Dermis blood vessel endothelial cell (primary cell): ENCODE measurements around the gene CBARP. TPM values are rescaled to one million over a fixed set of nuclear protein-coding genes. Genes with fewer than 3 reads are reported as not detected.
A peak's percentile ranks its signal among the peaks of the same experiment; 100 is the strongest.

Source experiments
- DNase-seq: peaks from one replicate; pipeline ENCODE4 v3.0.0; 2010
- total RNA-seq: library from RNA; depleted of rRNA; stranded (reverse); fragments of >200 nt; gene quantifications from 2 replicates; pipeline ENCODE4 v1.2.3, GENCODE V29; 2014

Gene CBARP
- total RNA-seq, 1 donor from 2014 or later = 2.7 TPM

DNA sequence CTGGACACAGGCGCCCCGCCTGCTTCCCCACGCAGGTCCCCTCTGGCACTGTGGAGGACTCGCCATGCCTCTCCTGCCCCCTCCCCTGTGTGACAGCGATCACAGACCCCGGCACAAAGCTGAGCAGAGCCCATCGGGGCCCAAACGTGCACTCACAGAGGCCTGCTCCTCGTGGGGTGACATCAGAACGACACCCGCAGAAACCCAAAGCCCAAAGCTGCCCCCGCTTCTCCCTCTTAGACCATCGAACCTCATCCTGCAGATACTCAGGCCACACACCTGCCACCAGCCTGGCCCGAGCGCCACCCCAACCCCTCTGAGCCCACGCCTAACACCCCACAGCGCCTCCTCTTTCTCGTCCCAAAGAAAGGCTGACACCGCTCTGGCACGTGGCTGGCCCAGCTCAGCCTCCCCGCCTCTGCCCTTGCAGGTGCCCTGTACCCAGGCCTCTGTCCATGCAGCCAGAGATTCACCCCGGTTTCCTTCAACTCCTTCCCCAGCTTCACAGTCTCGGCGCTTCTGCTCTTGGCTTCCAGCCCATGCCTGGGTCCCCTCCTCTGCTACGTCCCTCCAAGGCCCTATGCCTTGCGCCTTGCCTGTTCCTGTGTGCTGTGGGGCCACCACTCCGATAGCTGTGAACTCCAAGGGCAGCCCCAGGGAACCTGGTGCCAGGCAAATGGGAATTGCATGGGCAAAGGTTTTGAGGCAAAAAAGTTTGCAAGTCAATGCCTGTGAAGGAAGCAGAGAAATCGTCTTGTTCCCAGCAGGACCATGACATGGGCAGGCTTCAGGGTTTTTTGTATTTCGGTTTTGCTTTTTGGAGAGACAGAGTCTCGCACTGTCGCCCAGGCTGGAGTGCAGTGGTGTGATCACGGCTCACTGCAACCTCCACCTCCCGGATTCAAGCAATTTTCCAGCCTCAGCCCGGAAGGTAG, 831 bp upstream of the CBARP start:
- no peak for DNase-seq

DNA sequence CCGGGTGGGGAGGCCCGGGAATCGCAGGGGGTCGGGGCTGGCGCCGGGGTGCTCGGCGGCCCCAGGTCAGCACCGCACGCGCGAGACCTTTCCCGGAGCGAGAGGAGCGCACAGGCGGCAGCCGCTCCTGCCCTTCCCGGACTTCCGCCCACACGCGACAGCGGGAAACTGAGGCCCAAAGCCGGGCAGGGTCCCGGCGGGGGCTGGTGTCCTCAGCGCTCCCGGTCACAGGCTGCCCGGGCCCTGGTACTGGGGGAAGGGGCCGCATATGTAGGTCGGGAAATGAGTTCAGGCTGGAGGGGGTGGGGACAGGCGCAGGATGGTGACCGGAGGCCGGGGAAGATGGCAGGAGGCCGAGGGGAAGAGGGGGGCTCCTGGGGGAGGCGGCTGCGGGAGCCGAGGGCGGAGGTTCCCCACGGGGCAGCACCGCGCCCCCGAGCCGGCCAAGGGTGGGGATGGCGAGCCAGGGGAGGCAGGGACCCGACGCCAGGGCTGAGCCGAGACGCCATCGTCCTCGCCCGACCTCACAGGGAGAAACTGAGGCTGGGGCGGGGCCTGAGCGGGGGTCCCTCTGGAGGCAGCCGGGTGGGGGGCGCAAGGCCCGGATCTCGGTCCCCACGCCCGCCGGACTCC, 662 bp downstream of the CBARP start:
- peak; percentile 45 for DNase-seq

DNA sequence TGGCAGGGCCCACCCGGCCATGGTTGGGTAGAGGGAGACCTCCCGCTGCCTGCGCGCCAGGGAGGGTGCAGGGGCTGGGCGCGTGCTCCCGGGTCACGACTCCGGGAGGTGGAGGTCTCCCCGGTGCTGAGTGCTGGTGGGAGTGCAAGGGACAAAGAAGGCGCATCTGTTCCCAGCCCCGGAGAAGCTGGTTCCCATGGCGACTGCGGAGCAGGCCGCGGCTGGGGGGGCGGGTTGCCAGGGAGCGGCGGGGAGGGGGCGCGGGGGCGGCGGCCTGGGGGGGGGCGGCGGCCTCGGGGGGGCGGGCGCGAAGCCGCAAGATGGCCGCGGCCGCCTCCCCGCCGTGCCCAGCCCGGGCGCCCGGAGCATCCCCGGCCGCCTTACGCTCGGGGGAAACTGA, 1.2 kb downstream of the CBARP start:
- DNase-seq = no peak

DNA sequence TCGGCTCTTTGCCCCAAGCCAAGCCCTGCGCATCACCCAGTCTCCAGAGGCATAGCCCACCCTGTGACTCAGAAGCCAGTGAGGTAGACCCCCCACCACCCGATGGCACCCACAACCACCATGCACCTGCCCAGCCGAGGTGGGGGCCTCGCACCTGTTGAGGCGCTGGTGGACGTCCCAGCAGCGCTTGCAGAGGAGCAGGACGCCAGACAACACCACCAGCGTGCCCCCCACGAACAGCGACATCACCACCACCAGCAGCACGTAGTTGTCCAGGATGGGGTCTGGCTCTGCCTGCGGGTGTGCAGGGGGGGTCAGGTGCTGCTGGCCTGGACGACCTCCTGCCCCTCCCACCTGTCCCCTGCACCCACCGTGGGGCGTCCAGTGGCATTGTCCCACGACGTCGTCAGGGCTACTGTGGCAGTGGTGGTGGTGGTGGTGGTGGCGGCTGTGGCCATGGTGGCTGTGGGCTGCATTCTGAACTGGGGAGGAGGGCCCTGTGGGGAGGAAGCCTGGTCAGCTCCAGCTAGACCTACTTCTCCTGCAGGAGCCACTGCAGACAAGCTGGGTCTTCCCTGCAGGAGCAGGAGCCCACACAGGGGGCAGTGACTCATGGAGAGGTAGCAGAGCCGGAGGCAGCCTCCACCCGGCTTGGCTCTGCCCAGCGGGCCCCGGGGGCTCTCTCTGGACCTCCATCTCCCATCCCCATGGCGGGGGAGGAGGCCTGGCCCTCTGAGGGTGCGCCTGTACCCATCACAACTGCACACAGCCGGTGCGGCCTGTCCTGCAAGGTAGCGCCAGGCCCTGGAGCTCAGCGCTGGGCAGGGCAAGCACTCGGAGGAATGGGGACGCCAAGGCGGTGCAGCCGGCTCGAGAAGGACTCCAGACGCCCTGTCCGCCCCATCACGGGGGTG, 1.9 kb downstream of the CBARP start:
- no peak for DNase-seq

DNA sequence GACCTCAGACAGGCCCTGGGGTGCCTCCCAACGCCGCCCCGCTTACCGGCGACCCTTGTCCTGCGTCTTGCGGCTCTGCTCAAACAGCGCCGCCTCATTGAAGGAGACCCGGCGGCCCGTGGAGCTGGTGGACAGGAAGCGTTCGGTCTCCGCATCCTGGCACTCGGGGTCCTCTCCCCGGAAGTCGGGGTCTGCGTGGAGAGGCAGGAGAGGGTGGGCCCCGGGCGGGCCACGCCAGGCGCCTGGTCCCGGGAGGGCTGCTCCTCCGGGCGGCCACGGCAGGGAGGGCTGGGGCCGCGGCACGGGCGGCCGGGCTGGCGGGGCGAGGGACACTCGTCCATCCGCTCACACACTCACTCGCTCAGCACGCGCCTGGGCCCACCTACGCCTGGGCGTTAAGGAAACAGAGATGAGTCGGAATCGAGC, 2.8 kb downstream of the CBARP start:
- DNase-seq = no peak

DNA sequence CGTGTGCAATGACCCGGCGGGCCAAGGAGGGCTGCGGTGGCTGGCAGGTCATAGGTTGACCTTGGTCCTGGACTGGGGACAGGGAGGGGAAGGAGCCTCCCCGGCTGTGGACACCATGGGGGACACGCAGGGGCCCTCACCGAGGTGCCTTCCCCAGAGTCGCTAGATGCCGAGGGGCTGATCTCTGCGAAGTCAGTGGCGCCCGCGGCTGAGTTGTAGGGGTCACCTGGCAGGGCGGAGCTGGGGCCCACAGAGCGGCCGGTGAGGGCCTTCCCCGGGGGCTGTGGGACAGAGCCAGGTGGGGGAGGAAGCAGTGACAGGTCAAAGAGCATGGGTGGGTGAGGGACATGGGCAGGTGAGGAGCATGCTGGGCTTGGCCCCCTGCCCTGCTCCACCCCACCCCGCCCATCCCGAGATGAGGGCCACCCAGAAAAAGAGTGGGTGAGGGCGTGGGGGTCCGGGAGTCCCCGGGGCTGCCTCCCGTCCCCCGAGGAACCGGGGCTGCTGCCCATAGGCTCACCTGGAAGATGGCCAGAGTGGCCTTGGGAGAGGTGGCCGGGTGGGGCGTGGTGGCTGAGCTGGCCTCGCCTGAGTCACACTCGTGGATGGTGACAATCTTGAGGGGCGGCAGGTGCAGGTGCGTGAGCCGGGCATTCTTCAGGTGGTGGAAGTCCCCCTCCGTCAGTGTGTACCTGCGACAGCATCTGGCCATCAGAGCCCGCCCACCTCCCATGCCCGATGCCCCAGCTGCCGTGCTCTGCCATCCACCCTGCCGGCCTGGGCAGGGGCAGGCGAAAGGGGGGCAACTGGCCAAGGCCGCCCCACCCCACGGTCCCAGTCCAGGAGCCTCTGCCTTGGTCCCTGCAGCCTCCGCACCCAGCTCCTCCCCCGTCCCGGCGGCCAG, 3.5 kb downstream of the CBARP start:
- DNase-seq = no peak

DNA sequence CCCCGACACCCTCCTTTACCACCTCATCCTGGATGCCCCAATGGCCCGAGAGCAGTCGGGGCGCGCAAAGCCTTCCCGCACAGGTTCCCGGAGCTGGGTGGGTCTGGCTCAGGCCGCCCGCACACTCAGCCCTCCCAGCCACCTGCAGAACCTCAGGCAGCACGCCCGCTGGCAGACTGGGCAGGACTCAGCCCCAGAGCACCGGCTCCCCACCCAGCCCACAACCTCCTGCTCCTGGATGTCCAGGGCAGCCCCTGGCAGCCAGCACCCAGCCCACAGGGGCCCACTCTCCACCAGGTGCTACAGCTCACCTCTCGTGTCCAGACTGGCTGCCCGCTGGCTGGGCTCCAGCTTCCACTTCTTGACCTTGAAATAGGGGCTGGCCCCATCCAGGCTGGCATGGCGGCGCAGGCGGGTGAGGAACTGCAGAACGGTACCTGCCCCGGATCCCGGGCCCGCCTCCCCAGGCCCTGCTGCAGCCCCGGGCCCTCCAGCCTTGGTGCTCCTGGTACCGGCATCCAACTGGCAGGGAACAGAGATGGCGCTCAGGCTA, 4.6 kb downstream of the CBARP start:
- no peak for DNase-seq

DNA sequence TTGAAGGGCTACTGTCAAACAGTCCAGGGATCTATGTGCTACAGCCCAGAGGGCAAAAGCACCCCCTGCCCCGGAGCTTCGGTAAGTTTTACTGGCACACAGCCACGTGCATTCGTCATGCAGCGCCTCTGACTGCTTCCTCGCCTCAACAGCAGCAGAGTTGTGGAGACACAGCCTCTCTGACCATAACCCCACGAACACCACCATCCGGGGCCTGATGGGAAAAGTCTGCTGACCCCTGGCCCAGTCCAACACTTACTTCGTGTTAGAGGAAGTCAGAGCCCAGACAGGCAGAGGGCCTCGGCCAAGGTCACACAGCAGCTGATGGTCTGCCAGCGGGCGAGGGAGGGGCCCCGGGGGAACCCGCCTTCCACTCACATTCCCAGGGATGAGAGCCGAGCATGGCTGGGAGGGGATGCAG, 5.1 kb downstream of the CBARP start:
- DNase-seq = peak; percentile 73

DNA sequence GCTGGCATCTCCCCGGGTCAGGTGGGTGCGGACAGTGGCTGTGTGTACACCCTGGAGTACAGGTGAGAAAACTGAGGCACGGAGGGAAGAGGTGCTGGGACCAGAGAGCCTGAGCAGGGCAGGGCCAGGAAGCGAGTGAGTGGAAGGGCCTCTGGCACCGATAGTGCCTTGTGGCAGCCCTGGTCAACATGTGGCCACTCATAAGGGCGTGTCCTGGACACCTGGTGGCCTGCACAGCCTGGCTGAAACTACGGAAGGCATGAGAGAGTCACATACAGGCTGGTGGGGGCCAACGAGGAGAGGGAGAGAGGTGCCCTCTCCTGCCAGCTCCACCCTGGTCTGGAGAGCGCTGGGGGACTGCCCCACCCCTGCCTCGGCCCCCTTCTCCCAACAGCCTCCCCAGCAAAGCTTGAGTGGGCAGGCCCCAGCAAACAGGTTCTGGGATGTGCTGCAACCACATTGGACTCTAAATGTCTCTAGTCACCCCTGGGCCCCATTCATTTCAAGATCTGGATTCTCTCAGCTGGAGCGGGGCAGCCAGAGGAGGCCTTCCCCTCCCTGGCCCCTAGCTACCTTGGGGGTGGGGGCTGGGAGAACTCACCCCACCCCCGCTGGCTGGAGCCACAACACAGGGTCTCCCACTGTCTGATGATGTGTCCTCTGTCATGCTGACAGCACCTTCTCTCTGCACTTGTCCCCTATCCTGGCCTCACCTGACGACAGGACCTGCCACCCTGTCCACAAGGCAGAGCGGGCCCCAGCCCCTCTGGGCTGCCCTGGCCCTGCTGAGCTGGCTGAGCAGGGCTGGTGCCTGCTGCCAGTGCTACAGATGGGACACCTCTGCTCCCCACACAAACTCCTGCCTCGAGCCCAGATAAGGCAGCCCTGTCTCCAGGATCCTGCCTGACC, 5.8 kb downstream of the CBARP start:
- DNase-seq = no peak

DNA sequence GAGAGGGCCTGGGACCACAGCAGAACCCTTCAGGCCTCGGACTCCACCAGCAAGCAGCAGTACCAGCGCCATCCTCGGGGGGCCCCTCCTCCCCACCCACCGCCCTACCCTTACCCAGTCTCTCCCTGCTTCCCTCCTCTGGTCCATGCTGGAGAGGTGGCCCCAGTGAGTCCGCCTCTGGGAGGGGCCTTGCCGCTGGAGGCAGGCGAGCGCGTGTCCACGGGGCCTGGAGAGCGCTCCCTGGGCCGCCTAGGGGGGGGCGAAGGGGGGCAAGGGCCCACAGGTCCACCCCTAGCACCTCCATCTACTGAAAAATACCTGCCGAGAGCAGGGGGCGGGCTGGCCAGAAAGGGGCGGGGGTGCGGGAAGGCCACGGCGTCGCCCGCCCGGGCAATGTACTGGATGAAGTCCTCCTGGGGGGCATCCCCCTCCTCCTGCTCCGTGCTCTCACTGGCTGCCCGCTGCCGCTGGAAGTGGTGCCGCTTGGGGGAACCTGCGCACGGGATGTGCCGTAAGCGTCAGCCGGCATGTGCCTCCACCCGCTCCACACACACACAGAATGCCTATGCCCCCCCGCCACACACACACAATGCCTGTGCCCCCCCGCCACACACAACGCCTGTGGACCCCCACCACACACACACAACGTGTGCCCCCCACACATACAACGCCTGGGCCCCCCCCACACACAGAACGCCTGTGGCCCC, 6.9 kb downstream of the CBARP start:
- no peak for DNase-seq

DNA sequence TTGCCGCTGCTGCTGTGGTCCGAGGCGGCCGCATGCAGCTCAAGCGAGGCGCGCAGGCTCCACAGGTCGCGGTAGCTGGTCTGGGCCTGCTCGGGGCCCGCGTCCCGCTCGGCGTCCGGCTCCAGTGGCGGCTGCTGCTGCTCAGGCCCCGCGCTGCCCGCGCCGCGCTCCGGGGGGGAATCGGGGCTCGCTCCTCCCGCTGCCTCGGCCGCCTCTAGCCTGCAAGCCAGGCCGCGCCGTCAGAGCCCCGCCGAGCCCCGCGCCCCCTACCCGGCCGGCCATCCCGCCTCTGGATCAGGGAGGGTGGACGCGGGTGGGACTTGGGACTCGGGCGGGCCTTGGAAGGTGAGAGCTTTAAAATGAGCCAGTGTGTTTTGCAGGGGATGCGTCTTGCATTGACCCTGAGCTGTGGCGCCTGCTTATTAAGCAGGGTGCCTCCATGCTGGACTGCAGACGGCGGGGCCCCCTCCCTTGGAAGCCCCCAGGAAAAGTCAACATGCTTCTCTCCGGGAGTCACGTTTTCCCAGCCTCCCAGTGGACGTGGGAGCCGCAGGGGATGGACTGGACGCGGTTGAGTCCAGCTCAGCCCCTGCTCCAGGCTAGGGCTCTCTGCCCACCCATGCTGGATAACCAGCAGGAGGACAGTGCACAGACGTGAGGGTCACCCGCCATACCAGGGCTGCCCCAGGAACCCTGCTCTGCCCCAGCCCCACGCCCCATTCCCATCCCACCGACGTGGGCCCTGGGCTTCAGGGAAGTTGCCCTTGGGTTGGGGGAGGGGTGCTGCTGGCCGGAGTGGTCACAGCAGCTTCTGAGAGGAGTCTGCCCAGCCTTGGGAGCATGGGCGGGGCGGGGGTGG, 7.7 kb downstream of the CBARP start:
- DNase-seq = no peak

DNA sequence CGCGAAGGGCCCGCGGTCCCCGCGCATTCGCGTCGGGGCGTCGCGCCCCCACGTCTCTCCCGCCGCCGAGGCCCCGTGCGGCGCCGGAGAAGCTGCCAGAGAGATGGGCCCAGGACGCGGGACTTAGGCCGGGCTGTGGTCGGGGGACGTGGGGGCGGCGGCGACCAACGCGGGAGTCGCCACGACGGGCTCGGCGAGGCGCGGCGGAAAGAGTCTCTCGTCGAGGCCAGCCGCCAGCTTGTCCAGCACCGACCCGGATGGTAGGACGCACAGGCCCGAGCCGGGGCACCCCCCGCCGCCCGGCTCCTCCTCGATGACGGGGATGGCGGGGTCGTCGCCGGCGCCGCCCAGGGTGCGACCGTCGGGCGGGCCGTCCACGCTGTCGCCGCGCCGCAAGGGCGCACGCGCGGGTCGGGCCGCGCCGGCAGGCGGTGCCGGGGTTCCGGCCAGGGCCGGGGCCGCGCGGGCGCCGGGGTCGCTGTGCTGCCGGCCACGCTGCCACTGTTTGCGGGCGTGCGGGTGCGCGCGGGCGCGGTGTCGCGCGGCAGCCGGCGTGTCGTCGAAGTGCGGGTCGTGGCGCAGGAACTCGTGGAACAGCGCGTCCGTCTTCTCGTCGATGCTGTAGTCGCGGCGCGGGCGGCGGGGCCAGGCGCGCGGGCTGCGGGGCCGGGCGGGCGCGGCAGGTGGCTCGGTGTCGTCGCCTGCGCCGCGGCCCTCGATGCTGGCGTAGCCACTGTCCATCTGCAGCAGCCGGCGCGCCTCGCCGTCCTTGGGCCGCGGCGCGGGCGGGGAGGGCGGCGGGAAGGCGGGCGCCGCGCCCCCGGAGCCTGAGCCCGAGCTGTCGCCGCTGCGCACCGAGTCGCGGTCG, 8.5 kb downstream of the CBARP start:
- DNase-seq = no peak

DNA sequence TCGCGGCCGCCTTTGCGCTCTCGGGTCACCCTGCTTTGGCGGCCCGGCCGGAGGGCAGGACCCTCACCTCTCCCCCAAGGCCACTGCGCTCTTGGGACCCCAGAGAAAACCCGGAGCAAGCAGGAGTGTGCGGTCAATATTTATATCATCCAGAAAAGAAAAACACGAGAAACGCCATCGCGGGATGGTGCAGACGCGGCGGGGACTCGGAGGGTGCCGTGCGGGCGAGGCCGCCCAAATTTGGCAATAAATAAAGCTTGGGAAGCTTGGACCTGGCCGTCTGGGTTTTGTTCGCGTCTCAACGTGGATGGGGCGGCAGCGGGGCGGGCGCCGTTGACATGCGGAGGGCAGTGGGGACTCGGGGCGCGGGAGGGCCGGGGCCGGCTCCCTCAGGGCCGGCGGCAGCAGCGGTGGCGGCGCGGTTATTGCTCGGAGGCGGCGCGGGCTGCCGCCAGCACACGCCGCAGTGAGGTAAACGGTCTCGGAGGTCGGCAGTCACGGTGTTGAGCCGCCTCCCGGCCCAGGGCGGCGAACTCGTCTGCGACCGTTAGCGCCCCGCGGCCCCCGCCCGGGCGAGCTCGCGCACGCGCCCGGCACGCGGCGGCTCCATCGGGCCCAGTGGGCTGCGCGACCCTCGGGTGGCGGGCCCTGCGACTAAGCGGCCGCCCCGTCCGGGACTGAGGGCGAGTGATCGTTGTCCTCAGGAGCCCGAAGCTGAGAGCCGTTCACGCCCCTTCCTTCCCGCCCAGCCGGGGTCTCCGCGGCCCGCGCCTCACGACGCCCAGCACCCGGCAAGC, 9.4 kb downstream of the CBARP start:
- DNase-seq = no peak

DNA sequence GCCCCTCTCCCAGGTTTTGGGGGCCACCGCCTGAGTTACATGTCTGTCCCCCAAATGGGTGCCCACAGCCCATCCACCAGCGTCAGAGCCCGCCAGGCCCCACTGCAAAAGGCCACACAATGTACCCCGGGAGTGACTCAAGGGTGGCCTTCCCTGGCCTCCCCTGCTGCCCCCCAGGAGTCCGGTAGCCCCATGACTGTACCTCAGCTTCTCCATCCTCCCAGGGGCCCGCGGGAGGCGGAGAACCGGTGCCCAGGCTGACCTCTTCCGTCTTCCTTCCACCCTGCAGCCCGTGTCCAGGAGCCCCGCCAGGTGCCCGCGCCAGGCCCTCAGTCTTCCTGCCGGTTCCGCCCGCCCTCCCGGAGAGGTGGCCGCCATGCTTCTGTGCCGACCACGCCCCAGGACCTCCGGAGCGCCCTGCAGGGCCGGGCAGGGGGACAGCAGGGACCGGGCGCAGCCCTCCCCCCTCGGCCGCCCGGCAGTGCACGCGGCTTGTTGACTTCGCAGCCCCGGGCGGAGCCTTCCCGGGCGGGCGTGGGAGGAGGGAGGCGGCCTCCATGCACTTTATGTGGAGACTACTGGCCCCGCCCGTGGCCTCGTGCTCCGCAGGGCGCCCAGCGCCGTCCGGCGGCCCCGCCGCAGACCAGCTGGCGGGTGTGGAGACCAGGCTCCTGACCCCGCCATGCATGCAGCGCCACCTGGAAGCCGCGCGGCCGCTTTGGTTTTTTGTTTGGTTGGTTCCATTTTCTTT, 10.3 kb downstream of the CBARP start:
- DNase-seq = no peak

DNA sequence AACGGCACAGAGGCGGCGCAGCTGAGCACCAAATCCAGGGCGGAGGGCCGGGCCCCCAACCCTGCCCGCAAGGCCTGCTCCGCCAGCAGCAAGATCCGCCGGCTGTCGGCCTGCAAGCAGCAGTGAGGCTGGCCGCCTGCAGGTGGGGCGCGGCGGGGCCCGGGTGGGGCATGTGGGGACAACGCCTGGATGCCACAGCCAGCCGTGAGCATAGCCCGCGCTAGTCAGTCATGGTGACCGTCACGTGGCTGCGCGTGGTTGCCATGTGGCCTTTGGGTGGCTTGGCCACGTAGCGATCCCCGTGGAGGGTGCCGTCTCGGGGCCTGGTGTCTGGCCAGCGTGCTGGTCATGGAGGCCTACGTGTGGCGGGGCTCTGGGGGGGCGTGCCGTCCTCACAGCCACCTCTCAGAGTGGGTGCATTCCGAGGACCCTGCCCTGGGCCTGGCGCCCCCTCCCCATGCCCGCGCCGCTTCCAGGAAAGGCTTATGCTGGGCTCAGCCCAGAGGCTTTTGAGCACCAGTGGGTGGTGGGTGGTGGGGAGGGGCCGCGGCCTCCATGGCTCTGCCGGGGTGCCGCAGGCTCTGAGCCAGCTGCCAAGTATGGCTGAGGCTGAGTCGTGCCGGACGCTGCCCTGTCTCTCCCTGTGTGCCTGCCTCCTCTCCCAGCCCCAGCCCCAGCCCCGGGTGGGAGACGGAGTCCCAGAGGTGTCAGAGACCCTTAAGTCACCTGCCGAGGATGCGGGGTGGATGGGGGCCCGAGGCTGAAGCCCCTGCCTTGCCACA, 11.1 kb downstream of the CBARP start:
- no peak for DNase-seq

DNA sequence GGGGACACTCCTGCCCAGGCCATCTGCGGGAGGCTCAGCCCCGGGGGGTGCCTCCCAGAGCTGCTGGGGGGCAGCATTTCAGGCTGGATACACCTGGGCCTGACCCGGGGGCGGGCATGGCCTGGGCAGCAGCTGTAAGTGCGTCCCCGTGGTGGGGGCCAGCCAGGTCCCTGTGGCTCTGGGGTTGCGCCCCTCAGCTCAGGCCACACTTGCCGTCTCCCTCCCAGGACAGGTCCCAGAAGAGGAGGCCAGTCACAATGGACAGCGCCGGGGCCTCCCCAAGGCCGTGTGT, 11.6 kb downstream of the CBARP start:
- DNase-seq = no peak
